Body of pancreas (tissue), 4 donors: Measurements from ENCODE around the gene PDZD8. TPM values are rescaled to one million over a fixed set of nuclear protein-coding genes. Genes with fewer than 3 reads are reported as not detected.

ENCODE experiments used
- ATAC-seq: fragments of 150-250 bp; one replicate; pipeline ENCODE4 v1.9.1; 2016
- DNase-seq, 4 donors: peaks; one replicate each; pipeline ENCODE4 v3.0.0-alpha.2; 2019
- H3K27ac ChIP-seq, 4 donors: fragments of 200-600 bp; sonication (generic); 1 replicate in 3 of 4; 2 replicates in 1 of 4; pipeline versions ENCODE4 v1.5.1 to v1.6.1; 2016 to 2019; ENCODE audit warnings: mild to moderate bottlenecking in 1 of 4, mixed read lengths in 1 of 4, moderate library complexity in 1 of 4
- H3K27me3 ChIP-seq, 2 donors: fragments of 200-600 bp; sonication (generic); one replicate each; pipeline ENCODE4 v1.6.0; 2016; ENCODE audit warnings: mild to moderate bottlenecking in 1 of 2
- H3K36me3 ChIP-seq, 2 donors: fragments of 200-600 bp; sonication (generic); replicated peaks in 1 of 2; 2 replicates each; pipeline ENCODE4 v1.5.1; 2016; ENCODE audit warnings: low read depth in 2 of 2; ENCODE audit not compliant: insufficient read depth in 1 of 2
- H3K4me1 ChIP-seq: fragments of 200-600 bp; sonication (generic); one replicate; pipeline ENCODE4 v1.6.0; 2016
- H3K4me3 ChIP-seq, 2 donors: fragments of 200-600 bp; sonication (generic); 1 replicate in 1 of 2; 2 replicates in 1 of 2; pipeline ENCODE4 v1.5.1; 2016 to 2019
- H3K9me3 ChIP-seq, 3 donors: fragments of 200-600 bp; sonication (generic); 1 replicate in 2 of 3; 2 replicates in 1 of 3; pipeline ENCODE4 v1.5.1; 2016
- POLR2A ChIP-seq, 3 donors: fragments of 450-650 bp; IDR thresholded peaks; one replicate each; pipeline ENCODE4 v1.6.1; 2016; ENCODE audit warnings: antibody characterized with exemption in 3 of 3, mild to moderate bottlenecking in 2 of 3
- WGBS, 2 donors: methylation state at CpG; one replicate each; pipeline ENCODE4 v1.1.5; 2017; 5-methylcytosine and 5-hydroxymethylcytosine counted together
- intact Hi-C: fragments of 100-400 bp; cut with DNase I; formaldehyde crosslinking; loops from one replicate; pipeline ENCODE4 v1.15.1; 2023
- total RNA-seq, 2 donors: library from RNA; depleted of rRNA; stranded (reverse); fragments of >200 nt; gene quantifications; one replicate each; pipeline ENCODE4 v1.1.0, GENCODE V29; 2016
- TF ChIP-seq, protein P1 (sequence below), 7 experiments: fragments of 450-650 bp in 4 of 7; fragments of 200-600 bp in 3 of 7; sonication (generic) in 3 of 7; IDR thresholded peaks; one replicate each; pipeline ENCODE4 v1.5.1; 2016 to 2019; ENCODE audit warnings: antibody characterized with exemption in 7 of 7

PDZD8 gene
- total RNA-seq, 2 donors from 2014 or later: 34.3 to 36.8 TPM

DNA sequence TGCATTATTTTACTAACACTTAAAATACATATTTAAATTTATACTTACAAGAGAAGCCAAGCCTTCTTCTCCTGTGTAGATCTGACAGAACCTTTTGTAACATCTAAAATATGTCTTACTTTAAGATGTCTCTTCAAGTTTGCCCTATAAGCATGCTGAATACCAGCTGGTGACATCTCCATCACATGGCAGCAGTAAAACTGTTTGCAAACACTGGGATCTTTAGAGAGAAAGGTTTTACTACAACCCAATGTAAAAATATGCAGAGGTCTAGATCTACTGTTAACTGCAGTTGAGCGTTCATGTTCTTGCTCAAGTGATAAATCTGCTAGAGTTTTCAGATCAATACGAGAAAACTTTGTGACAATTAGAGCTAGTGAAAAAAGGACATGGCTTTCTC, 23.2 kb downstream of the PDZD8 start:
- TF ChIP-seq, protein P1, sequence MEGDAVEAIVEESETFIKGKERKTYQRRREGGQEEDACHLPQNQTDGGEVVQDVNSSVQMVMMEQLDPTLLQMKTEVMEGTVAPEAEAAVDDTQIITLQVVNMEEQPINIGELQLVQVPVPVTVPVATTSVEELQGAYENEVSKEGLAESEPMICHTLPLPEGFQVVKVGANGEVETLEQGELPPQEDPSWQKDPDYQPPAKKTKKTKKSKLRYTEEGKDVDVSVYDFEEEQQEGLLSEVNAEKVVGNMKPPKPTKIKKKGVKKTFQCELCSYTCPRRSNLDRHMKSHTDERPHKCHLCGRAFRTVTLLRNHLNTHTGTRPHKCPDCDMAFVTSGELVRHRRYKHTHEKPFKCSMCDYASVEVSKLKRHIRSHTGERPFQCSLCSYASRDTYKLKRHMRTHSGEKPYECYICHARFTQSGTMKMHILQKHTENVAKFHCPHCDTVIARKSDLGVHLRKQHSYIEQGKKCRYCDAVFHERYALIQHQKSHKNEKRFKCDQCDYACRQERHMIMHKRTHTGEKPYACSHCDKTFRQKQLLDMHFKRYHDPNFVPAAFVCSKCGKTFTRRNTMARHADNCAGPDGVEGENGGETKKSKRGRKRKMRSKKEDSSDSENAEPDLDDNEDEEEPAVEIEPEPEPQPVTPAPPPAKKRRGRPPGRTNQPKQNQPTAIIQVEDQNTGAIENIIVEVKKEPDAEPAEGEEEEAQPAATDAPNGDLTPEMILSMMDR (IDR thresholded peaks at IDR 0.05): no peak
- no peak for TF ChIP-seq POLR2A (IDR thresholded peaks at IDR 0.05)
- WGBS, 2 donors: 51 to 63% methylated on average over 2 of the region's 2 CpGs
- DNase-seq: no peak
- H3K9me3 ChIP-seq: no peaks in the 10 kb centered on the region
- ATAC-seq: no peak
- H3K27me3 ChIP-seq: no peaks in the 10 kb centered on the region
- no peak overlapping the region for H3K4me3 ChIP-seq
- H3K36me3 ChIP-seq: no peaks in the 10 kb centered on the region
- H3K27ac ChIP-seq: no peak overlapping the region
- H3K4me1 ChIP-seq: peaks cover 45% of the 10 kb centered on the region
- intact Hi-C loops: no loop called here

DNA sequence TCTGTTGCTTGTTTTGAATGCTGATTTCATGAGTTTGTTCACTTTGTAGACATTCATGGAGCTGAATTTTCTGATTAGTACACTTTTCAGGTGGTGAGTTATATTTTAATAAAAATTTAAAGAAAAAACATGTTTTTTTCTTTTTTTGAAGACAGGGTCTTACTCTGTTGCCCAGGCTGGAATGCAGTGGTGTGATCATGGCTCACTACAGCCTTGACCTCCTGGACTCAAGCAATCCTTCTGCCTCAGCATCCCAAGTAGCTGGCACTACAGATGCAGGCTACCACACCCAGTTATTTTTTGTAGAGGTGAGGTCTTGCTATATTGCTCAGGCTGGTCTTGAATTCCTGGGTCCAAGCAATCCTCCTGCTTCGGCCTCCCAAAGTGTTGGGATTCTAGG, 23.7 kb downstream of the PDZD8 start:
- Histone ChIP-seq H3K27me3 (no peaks in the 10 kb centered on the region), H3K27ac (no peak overlapping the region), H3K4me1 (peaks cover 44% of the 10 kb centered on the region), H3K9me3 (no peaks in the 10 kb centered on the region), H3K36me3 (no peaks in the 10 kb centered on the region), H3K4me3 (no peak overlapping the region)
- WGBS, 2 donors: 100% methylated on average over 1 of the region's 1 CpG
- intact Hi-C loops: no loop called here
- TF ChIP-seq POLR2A (IDR thresholded peaks at IDR 0.05): no peak
- TF ChIP-seq, protein P1 (IDR thresholded peaks at IDR 0.05): no peak
- DNase-seq: no peak
- ATAC-seq: no peak

DNA sequence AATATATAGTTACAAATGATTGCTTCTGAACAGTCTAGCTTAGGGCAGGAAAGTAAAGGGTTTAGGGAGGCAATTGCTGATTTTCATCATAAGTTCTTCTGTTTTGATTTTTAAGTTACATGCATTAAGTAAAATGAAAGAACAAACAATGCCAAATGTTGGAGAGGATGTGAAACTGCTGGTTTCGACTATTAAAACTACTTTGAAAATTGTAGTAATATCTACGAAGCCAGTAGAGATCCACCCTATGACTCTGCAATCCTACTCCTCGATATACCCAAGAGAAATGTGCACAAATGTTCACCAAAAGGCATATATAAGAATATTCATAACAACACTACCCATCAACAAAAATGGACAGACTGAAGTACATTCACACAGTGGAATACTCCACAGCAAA, 24.3 kb downstream of the PDZD8 start:
- H3K4me1 ChIP-seq: peaks cover 44% of the 10 kb centered on the region
- no peak for ATAC-seq
- intact Hi-C loops: no loop called here
- no peaks in the 10 kb centered on the region for H3K36me3 ChIP-seq
- TF ChIP-seq, protein P1 (IDR thresholded peaks at IDR 0.05): no peak
- no peak for TF ChIP-seq POLR2A (IDR thresholded peaks at IDR 0.05)
- no peak overlapping the region for H3K27ac ChIP-seq
- no peaks in the 10 kb centered on the region for H3K27me3 ChIP-seq
- H3K9me3 ChIP-seq: no peaks in the 10 kb centered on the region
- no peak for DNase-seq
- no peak overlapping the region for H3K4me3 ChIP-seq
- WGBS, 2 donors: 85 to 87% methylated on average over 3 of the region's 3 CpGs

DNA sequence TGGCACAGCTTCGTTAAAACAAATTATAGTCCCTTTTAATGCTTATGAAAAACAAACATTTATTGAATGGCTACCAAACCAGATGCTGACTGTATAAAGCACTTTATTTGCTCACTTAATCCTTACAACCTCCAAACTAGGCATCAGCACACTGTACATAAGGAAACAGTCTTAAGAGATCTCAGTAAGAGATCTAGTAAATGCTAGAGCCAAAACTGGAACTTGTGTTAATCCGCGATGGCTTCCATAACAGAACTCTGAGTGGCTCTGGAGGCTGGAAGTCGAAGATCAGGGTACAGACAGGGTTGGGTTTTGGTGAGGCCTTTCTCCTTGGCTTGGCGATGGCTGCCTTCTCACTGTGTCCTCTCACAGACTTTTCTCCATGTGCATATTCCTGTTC, 27.0 kb downstream of the PDZD8 start:
- DNase-seq (no peak), ATAC-seq (no peak)
- intact Hi-C loops: no loop called here
- WGBS, 2 donors: 87 to 93% methylated on average over 5 of the region's 5 CpGs
- no peak for TF ChIP-seq POLR2A (IDR thresholded peaks at IDR 0.05)
- TF ChIP-seq, protein P1 (IDR thresholded peaks at IDR 0.05): no peak
- no peaks in the 10 kb centered on the region for H3K9me3 ChIP-seq
- no peak overlapping the region for H3K4me3 ChIP-seq
- no peak overlapping the region for H3K27ac ChIP-seq
- no peaks in the 10 kb centered on the region for H3K27me3 ChIP-seq
- H3K4me1 ChIP-seq: peaks cover 43% of the 10 kb centered on the region
- no peaks in the 10 kb centered on the region for H3K36me3 ChIP-seq

DNA sequence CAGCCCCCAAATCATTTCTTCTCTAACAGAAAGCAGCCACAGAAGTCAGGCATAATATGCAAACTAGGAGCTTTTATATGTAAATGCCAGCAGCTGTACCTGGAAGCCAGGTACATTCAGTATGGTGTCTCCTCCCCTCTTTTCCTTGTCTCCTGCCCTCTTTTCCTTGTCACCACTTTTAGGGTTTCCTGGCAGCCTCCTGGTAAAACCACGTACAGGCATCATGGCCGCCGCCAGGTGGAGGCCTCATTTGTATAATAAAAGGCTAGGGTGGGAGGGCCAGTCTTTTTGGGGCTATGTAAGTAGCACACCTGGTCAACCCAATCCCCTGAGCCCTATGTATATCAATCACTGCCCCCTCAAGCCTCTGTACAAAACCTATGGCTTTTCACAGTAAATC, 28.7 kb downstream of the PDZD8 start:
- intact Hi-C loops: no loop called here
- peaks cover 41% of the 10 kb centered on the region for H3K4me1 ChIP-seq
- ATAC-seq (no peak), DNase-seq (no peak)
- no peaks in the 10 kb centered on the region for H3K36me3 ChIP-seq
- H3K27ac ChIP-seq: no peak overlapping the region
- no peaks in the 10 kb centered on the region for H3K27me3 ChIP-seq
- H3K9me3 ChIP-seq: no peaks in the 10 kb centered on the region
- 94 to 95% methylated on average over 3 of the region's 3 CpGs for WGBS, 2 donors
- TF ChIP-seq, protein P1 (IDR thresholded peaks at IDR 0.05): no peak
- no peak for TF ChIP-seq POLR2A (IDR thresholded peaks at IDR 0.05)
- H3K4me3 ChIP-seq: no peak overlapping the region
